Lower lobe of right lung (tissue), 2 donors: ENCODE results near the gene VCX. TPM values are rescaled to one million over a fixed set of nuclear protein-coding genes. Genes with fewer than 3 reads are reported as not detected.

Experiments
- ATAC-seq, 2 donors: fragments of 200-7000 bp; cut with Tn5 transposase; one replicate each; pipeline ENCODE4 v1.9.1; 2020 to 2022; ENCODE audit warnings: mild to moderate bottlenecking in 2 of 2, moderate library complexity in 2 of 2
- DNase-seq: peaks from one replicate; pipeline ENCODE4 v3.0.0-alpha.2; 2020
- H3K27ac ChIP-seq: fragments of 200-600 bp; one replicate; pipeline ENCODE4 v1.8.0; 2022
- H3K27me3 ChIP-seq: fragments of 200-600 bp; one replicate; pipeline ENCODE4 v1.8.0; 2022; ENCODE audit warnings: low read depth
- H3K36me3 ChIP-seq: fragments of 200-600 bp; one replicate; pipeline ENCODE4 v1.8.0; 2022; ENCODE audit warnings: mild to moderate bottlenecking
- H3K4me1 ChIP-seq: fragments of 200-600 bp; one replicate; pipeline ENCODE4 v1.8.0; 2022
- H3K4me3 ChIP-seq: fragments of 200-600 bp; one replicate; pipeline ENCODE4 v1.8.0; 2022; ENCODE audit warnings: mild to moderate bottlenecking
- H3K9me3 ChIP-seq: fragments of 200-600 bp; one replicate; pipeline ENCODE4 v1.8.0; 2022
- CTCF ChIP-seq: fragments of 200-600 bp; IDR thresholded peaks from one replicate; pipeline ENCODE4 v1.8.0; 2022; ENCODE audit warnings: antibody characterized with exemption, mild to moderate bottlenecking
- intact Hi-C: fragments of 100-400 bp; cut with DNase I; formaldehyde crosslinking; loops from one replicate; pipeline ENCODE4 v1.11.0; 2022
- total RNA-seq: library from RNA; stranded (reverse); fragmentation: NEBNext Ultra II Directional; extraction: Animal tissue kit (Norgen Biotek cat#: 25700); gene quantifications from one replicate; pipeline ENCODE4 v1.2.1, GENCODE V29; 2021
- donor health status: DM: no; HTN: yes; CAD: no; lungs with severe emphysema.

VCX gene
- total RNA-seq, 1 donor from 2014 or later = not detected

DNA sequence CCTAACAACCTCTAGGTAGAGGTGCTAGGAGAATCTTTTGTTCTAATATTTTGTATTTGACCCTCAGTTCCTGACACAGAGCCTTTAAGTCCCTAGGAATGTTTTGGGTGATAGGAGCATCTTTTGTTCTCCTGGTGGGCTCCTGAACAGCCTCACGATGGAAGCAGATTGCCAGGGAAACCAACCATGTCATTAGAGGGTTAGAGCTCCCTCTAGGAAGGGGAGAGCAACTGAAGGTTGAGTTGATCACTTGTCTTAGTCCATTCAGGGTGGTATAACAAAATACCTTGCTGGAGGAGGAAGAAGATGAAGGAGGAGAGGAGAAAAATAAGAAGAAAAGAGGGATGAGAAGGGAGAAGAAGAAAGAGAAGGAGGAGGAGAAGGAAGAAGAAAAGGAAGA lies 9.2 kb downstream of the VCX start:
- Histone ChIP-seq H3K27ac (no peak overlapping the region), H3K9me3 (no peaks in the 10 kb centered on the region), H3K27me3 (no peaks in the 10 kb centered on the region), H3K36me3 (no peaks in the 10 kb centered on the region), H3K4me1 (no peaks in the 10 kb centered on the region), H3K4me3 (no peak overlapping the region)
- ATAC-seq = no peak
- DNase-seq = no peak
- intact Hi-C loops = no loop called here
- TF ChIP-seq CTCF = no peak

GRCh38 chrX:7872042-7872441 lies 29.1 kb downstream of the VCX start:
- ATAC-seq = no peak
- DNase-seq = no peak

GRCh38 chrX:7876957-7877356 lies 34.0 kb downstream of the VCX start:
- Histone ChIP-seq H3K27me3 (no peaks in the 10 kb centered on the region), H3K27ac (no peak overlapping the region), H3K36me3 (no peaks in the 10 kb centered on the region), H3K4me3 (no peak overlapping the region), H3K9me3 (no peaks in the 10 kb centered on the region), H3K4me1 (no peaks in the 10 kb centered on the region)
- TF ChIP-seq CTCF = no peak
- DNase-seq (no peak), ATAC-seq (no peak)
- intact Hi-C loops = no loop called here

More at GRCh38 chrX:7872042-7872441, 29.1 kb downstream of the VCX start:
- Histone ChIP-seq H3K27me3 (no peaks in the 10 kb centered on the region), H3K9me3 (no peaks in the 10 kb centered on the region), H3K4me3 (no peak overlapping the region), H3K4me1 (no peaks in the 10 kb centered on the region), H3K36me3 (no peaks in the 10 kb centered on the region), H3K27ac (no peak overlapping the region)
- intact Hi-C loops = no loop called here
- no peak for TF ChIP-seq CTCF

DNA sequence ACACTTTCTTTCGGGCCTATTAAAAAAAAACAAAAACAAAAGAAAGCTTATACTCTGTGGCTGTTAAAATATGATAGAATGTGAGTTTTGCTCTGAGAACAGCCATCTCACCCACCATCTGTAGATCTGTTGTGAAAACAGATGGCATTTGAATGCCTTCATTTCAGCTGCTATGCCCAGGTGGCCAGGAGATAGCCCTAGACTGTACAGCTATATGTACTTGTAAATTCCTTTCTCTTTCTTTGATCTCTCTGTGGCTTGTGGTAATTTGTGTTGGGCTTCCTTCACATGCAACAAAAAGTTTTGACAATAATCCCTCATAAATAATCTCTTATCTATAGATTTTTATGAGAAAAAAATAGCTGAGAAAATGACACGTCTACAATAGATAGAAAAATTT lies 46.2 kb downstream of the VCX start:
- DNase-seq = no peak
- H3K4me3 ChIP-seq = no peak overlapping the region
- no peaks in the 10 kb centered on the region for H3K4me1 ChIP-seq
- H3K9me3 ChIP-seq = no peaks in the 10 kb centered on the region
- H3K27me3 ChIP-seq = no peaks in the 10 kb centered on the region
- H3K27ac ChIP-seq = no peak overlapping the region
- H3K36me3 ChIP-seq = no peaks in the 10 kb centered on the region
- ATAC-seq = no peak
- TF ChIP-seq CTCF = no peak
- intact Hi-C loops = no loop called here

- no peak for ATAC-seq
- H3K27ac ChIP-seq = no peak overlapping the region
- intact Hi-C loops = no loop called here
- TF ChIP-seq CTCF = no peak
- no peaks in the 10 kb centered on the region for H3K9me3 ChIP-seq
- no peaks in the 10 kb centered on the region for H3K27me3 ChIP-seq
- no peak for DNase-seq
- H3K36me3 ChIP-seq = no peaks in the 10 kb centered on the region
- H3K4me1 ChIP-seq = no peaks in the 10 kb centered on the region
- H3K4me3 ChIP-seq = no peak overlapping the region
These were observed 46.7 kb downstream of the VCX start for GRCh38 chrX:7889680-7890079.

- no peak overlapping the region for H3K4me3 ChIP-seq
- no peaks in the 10 kb centered on the region for H3K9me3 ChIP-seq
- ATAC-seq = no peak
- intact Hi-C loops = no loop called here
- DNase-seq = no peak
- no peaks in the 10 kb centered on the region for H3K36me3 ChIP-seq
- H3K27ac ChIP-seq = no peak overlapping the region
- no peaks in the 10 kb centered on the region for H3K27me3 ChIP-seq
- H3K4me1 ChIP-seq = no peaks in the 10 kb centered on the region
- no peak for TF ChIP-seq CTCF
These were observed 49.0 kb downstream of the VCX start for GRCh38 chrX:7891928-7892327.
